Measurements from ENCODE around the gene LHPP.
"Not testable (repeated sequence)": the region's sequence is repeated elsewhere in the genome, so short reads cannot be mapped to it uniquely, and the experiment has no call there.

The LHPP gene

GRCh38 chr10:124569623-124570470, 108.2 kb downstream of the LHPP start:
- DNase-seq (ENCODE audit: low read depth, low spot score), result no peak

- DNase-seq (ENCODE audit: low read depth, low spot score), result no peak
Measured at GRCh38 chr10:124570646-124571045, 109.0 kb downstream of the LHPP start.

- DNase-seq (ENCODE audit: low read depth, low spot score), result no peak
Measured at GRCh38 chr10:124572751-124573150, 111.1 kb downstream of the LHPP start.

- no peak for DNase-seq (ENCODE audit: low read depth, low spot score)
Measured at GRCh38 chr10:124573726-124574455, 112.3 kb downstream of the LHPP start.

GRCh38 chr10:124574456-124575070, 112.9 kb downstream of the LHPP start:
- no peak for DNase-seq (ENCODE audit: low read depth, low spot score)

GRCh38 chr10:124575107-124576035, 113.7 kb downstream of the LHPP start:
- DNase-seq (ENCODE audit: low read depth, low spot score), result no peak

GRCh38 chr10:124576526-124577420, 115.2 kb downstream of the LHPP start:
- DNase-seq (ENCODE audit: low read depth, low spot score), result no peak

GRCh38 chr10:124577651-124578050, 116.0 kb downstream of the LHPP start:
- no peak for DNase-seq (ENCODE audit: low read depth, low spot score)

- DNase-seq (ENCODE audit: low read depth, low spot score), result no peak
Measured at GRCh38 chr10:124578231-124579010, 116.8 kb downstream of the LHPP start.

- DNase-seq (ENCODE audit: low read depth, low spot score), result no peak
Measured at GRCh38 chr10:124579011-124579399, 117.4 kb downstream of the LHPP start.

- no peak for DNase-seq (ENCODE audit: low read depth, low spot score)
Measured at GRCh38 chr10:124586142-124586541, 124.5 kb downstream of the LHPP start.

GRCh38 chr10:124587811-124588211, 126.2 kb downstream of the LHPP start:
- DNase-seq (ENCODE audit: low read depth, low spot score), result no peak

GRCh38 chr10:124588341-124588735, 126.7 kb downstream of the LHPP start:
- DNase-seq (ENCODE audit: low read depth, low spot score), result not testable (repeated sequence)

- DNase-seq (ENCODE audit: low read depth, low spot score), result no peak
Measured at GRCh38 chr10:124588736-124589490, 127.3 kb downstream of the LHPP start.

- DNase-seq (ENCODE audit: low read depth, low spot score), result no peak
Measured at GRCh38 chr10:124589491-124590041, 127.9 kb downstream of the LHPP start.

GRCh38 chr10:124590216-124591122, 128.8 kb downstream of the LHPP start:
- DNase-seq (ENCODE audit: low read depth, low spot score), result no peak

GRCh38 chr10:124591123-124591495, 129.5 kb downstream of the LHPP start:
- no peak for DNase-seq (ENCODE audit: low read depth, low spot score)

- no peak for DNase-seq (ENCODE audit: low read depth, low spot score)
Measured at GRCh38 chr10:124592101-124592500, 130.5 kb downstream of the LHPP start.
